ENCODE data around the gene PIRT. TPM values are rescaled to one million over a fixed set of nuclear protein-coding genes. Genes with fewer than 3 reads are reported as not detected.
"Not testable (repeated sequence)": the region's sequence is repeated elsewhere in the genome, so short reads cannot be mapped to it uniquely, and the experiment has no call there.

Gene PIRT
- 1.9 TPM for total RNA-seq
- polyA plus RNA-seq, result 1.9 TPM

DNA sequence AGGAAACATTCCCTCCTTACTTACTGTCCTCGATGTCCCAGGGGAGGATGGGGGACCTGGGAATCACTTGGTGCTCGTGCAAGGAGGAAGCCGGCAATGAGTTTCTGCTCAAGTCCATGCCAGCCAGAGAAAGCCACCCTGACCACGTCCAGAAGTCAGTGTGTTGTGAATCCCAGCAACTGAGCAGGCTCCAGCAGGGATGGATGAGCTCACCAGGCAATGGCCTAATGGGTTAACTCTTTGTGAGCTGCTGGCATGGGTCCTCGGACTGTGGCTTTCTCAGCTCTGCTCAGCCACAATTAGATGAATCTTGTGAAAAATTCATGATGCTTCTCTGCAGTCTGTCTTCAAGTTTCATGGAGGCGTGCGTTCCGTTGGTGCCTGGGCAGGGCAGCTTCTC lies at the start of gene PIRT:
Gene PIRT, minus strand, starts transcription at position 167 of the 400 bp plus-strand sequence. CDS start 12,442 bp downstream, outside the sequence.
- WGBS, result 64% methylated on average over 8 of the region's 8 CpGs
- Histone ChIP-seq H3K27ac (ENCODE audit: low read depth) (no peak within 1 kb of the TSS), H3K4me1 (ENCODE audit: insufficient read depth) (no peaks in the 10 kb centered on the region), H3K4me3 (ENCODE audit: low read depth, low read length) (no peak within 1 kb of the TSS), H3K36me3 (ENCODE audit: insufficient read depth) (no peaks in the 10 kb centered on the region)
- no peak for DNase-seq (ENCODE audit: extremely low spot score)

DNA sequence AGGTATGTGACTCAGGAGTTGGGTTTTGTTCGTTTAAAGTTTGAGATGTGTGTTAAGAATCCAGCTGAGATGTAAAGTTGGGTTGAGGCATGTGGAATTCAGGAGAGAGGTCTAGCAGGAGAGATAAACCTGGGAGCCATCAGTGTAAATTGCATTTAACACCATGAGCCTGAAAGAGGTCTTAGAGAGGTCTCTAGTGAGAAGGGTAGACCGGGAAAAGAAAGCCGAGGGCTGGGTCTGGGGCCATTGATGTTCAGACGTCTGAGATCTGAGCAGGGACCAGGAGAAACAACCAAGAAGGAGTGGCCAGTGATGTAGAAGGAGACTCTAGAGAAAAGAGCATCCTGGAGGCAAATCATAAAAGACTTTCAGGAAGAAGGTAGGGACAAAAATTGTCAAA lies 44.1 kb upstream of the PIRT start:
- Histone ChIP-seq H3K36me3 (ENCODE audit: insufficient read depth) (no peaks in the 10 kb centered on the region), H3K4me1 (ENCODE audit: insufficient read depth) (no peaks in the 10 kb centered on the region), H3K27ac (ENCODE audit: low read depth) (no peak overlapping the region), H3K4me3 (ENCODE audit: low read depth, low read length) (no peak overlapping the region)
- 43% methylated on average over 4 of the region's 4 CpGs for WGBS
- no peak for DNase-seq (ENCODE audit: extremely low spot score)

- no peaks in the 10 kb centered on the region for H3K36me3 ChIP-seq (ENCODE audit: insufficient read depth)
- H3K4me1 ChIP-seq (ENCODE audit: insufficient read depth), result no peaks in the 10 kb centered on the region
- 13% methylated on average over 9 of the region's 9 CpGs for WGBS
- DNase-seq (ENCODE audit: extremely low spot score), result no peak
- no peak overlapping the region for H3K27ac ChIP-seq (ENCODE audit: low read depth)
- no peak overlapping the region for H3K4me3 ChIP-seq (ENCODE audit: low read depth, low read length)
Observed at GRCh38 chr17:10879190-10879836, 41.4 kb upstream of the PIRT start.

DNA sequence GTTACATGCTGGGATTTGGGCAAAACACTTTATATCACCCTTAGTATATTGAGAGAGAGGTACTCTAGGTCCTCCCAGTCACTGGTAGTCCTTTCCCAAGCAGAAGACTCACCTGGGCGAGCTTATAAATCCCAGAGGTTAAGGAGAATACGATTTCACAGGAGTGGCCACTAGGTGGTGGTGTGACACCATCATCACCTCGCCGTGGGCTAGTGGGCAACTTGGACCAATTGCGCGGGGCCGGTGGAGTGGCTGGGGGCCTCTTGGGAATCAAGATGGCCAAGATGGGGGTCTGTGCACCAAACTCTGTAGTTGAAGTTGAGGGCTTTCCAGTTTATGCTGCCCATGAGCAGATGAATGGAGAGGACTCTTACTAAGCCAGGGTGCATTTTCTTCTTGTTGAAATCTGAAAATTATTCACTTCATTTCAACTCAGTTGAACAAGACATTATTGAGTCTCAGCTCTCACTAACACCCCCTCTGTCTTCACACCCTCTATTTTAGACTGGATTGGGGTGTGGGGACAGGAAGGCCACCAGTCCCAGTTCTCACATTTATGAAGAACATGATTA lies 38.2 kb upstream of the PIRT start:
- DNase-seq (ENCODE audit: extremely low spot score), result no peak
- H3K27ac ChIP-seq (ENCODE audit: low read depth), result no peak overlapping the region
- H3K4me1 ChIP-seq (ENCODE audit: insufficient read depth), result no peaks in the 10 kb centered on the region
- H3K36me3 ChIP-seq (ENCODE audit: insufficient read depth), result no peaks in the 10 kb centered on the region
- H3K4me3 ChIP-seq (ENCODE audit: low read depth, low read length), result no peak overlapping the region
- WGBS, result 3% methylated on average over 7 of the region's 7 CpGs

DNA sequence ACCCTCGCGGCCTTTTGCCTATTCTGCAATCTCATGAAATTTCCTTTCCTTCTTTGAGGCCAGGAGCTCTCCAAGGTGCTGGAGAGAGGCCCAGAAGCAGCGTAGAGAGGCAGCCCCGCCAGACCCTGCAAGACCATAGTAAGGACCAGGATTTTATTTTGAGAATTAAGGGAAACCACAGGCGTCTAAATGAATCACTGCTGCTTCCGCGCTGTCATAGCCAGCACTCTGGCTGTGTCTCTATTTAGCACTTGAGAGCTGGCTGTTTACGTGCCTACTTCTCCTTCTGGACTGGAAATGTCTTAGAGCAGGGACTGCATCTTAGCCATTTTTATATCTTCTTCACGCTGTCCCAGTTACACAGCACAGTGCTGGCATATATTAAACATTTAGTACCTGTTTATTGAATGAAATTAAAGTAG lies 37.6 kb upstream of the PIRT start:
- no peak for DNase-seq (ENCODE audit: extremely low spot score)
- H3K4me1 ChIP-seq (ENCODE audit: insufficient read depth), result no peaks in the 10 kb centered on the region
- no peak overlapping the region for H3K4me3 ChIP-seq (ENCODE audit: low read depth, low read length)
- 21% methylated on average over 9 of the region's 9 CpGs for WGBS
- no peak overlapping the region for H3K27ac ChIP-seq (ENCODE audit: low read depth)
- H3K36me3 ChIP-seq (ENCODE audit: insufficient read depth), result no peaks in the 10 kb centered on the region

- WGBS, result 58% methylated on average over 5 of the region's 5 CpGs
- H3K4me3 ChIP-seq (ENCODE audit: low read depth, low read length), result no peak overlapping the region
- no peaks in the 10 kb centered on the region for H3K4me1 ChIP-seq (ENCODE audit: insufficient read depth)
- no peak overlapping the region for H3K27ac ChIP-seq (ENCODE audit: low read depth)
- no peaks in the 10 kb centered on the region for H3K36me3 ChIP-seq (ENCODE audit: insufficient read depth)
- DNase-seq (ENCODE audit: extremely low spot score), result no peak
Observed at GRCh38 chr17:10871914-10872313, 34.0 kb upstream of the PIRT start.

DNA sequence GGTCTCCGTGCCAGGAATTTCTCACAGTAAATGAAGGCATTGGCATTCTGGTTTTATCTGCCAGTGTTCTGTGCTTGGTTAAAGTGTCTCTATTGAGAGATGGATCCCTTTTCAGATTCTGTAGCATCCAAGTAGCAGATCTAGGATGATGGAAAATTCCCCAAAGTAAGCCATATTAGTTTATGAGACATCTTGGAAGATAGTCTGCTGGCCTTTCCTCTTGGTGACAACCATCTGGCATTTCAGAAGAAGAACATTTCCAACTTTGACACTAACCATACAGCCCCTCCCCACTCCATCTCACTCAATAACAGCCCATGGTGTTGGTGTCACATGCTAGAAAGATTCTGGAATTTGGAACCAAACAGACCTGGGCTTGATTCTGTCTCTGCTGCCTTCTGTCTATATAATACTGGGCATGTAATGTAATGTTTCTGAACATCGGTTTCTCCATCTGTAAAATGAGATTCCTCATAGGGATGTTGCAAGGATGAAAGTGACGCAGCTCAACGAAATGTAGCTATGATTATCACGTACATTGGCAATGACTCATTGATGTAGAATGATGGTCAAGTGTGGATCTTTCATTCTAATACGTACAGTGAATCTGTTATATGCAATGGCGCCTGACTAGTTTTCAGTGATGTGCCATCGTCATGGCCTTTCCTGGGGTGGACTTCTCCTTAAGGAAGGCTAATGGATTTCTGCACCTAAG lies 32.6 kb upstream of the PIRT start:
- 87% methylated on average over 8 of the region's 8 CpGs for WGBS
- Histone ChIP-seq H3K4me3 (ENCODE audit: low read depth, low read length) (no peak overlapping the region), H3K4me1 (ENCODE audit: insufficient read depth) (no peaks in the 10 kb centered on the region)

GRCh38 chr17:10868744-10869143 lies 30.9 kb upstream of the PIRT start:
- 91% methylated on average over 2 of the region's 2 CpGs for WGBS
- H3K27ac ChIP-seq (ENCODE audit: low read depth); H3K36me3 ChIP-seq (ENCODE audit: insufficient read depth); DNase-seq (ENCODE audit: extremely low spot score); H3K4me1 ChIP-seq (ENCODE audit: insufficient read depth); H3K4me3 ChIP-seq (ENCODE audit: low read depth, low read length): not testable (repeated sequence)

More for the DNA sequence above, 32.6 kb upstream of the PIRT start:
- no peak overlapping the region for H3K27ac ChIP-seq (ENCODE audit: low read depth)
- H3K36me3 ChIP-seq (ENCODE audit: insufficient read depth), result no peaks in the 10 kb centered on the region
- DNase-seq (ENCODE audit: extremely low spot score), result no peak

DNA sequence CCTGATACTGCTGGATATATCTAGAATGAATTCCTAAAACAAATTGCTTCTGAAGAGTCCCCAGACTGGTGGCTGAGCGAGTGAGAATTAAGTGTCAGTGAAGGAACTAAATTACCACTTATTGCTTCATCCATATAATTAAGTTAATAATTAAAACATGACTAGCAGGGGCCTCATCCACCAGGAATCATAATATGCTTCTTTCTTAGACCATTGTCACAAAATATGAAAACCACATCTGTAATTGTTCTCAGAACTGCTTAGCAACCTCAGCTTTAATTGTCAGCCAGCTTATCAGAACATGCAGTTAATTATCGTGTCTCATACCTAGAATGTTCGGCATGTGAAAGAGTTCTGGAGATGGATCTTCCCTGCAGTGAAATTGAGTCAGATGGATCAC lies 21.2 kb upstream of the PIRT start:
- H3K4me3 ChIP-seq (ENCODE audit: low read depth, low read length), result no peak overlapping the region
- H3K27ac ChIP-seq (ENCODE audit: low read depth), result no peak overlapping the region
- H3K36me3 ChIP-seq (ENCODE audit: insufficient read depth), result no peaks in the 10 kb centered on the region
- 84% methylated on average over 3 of the region's 3 CpGs for WGBS
- H3K4me1 ChIP-seq (ENCODE audit: insufficient read depth), result no peaks in the 10 kb centered on the region
- no peak for DNase-seq (ENCODE audit: extremely low spot score)

GRCh38 chr17:10857976-10858375 lies 20.1 kb upstream of the PIRT start:
- no peaks in the 10 kb centered on the region for H3K4me1 ChIP-seq (ENCODE audit: insufficient read depth)
- no peak overlapping the region for H3K4me3 ChIP-seq (ENCODE audit: low read depth, low read length)
- no peak for DNase-seq (ENCODE audit: extremely low spot score)
- no peaks in the 10 kb centered on the region for H3K36me3 ChIP-seq (ENCODE audit: insufficient read depth)
- no peak overlapping the region for H3K27ac ChIP-seq (ENCODE audit: low read depth)
- WGBS, result 44% methylated on average over 4 of the region's 4 CpGs

DNA sequence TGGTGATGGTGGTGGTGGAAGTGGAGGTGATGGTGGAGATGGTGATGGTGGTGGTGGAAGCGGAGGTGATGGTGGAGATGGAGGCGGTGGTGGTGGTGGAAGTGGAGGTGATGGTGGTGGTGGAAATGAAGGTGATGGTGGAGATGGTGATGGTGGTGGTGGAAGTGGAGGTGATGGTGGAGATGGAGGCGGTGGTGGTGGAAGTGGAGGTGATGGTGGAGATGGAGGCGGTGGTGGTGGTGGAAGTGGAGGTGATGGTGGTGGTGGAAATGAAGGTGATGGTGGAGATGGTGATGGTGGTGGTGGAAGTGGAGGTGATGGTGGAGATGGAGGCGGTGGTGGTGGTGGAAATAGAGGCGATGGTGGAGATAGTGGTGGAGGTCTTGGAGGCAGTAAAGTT lies 8.7 kb upstream of the PIRT start:
- not testable (repeated sequence) for DNase-seq (ENCODE audit: extremely low spot score); H3K4me3 ChIP-seq (ENCODE audit: low read depth, low read length); H3K4me1 ChIP-seq (ENCODE audit: insufficient read depth); H3K27ac ChIP-seq (ENCODE audit: low read depth); H3K36me3 ChIP-seq (ENCODE audit: insufficient read depth)
- 94% methylated on average over 6 of the region's 6 CpGs for WGBS

- H3K4me3 ChIP-seq (ENCODE audit: low read depth, low read length), result no peak overlapping the region
- no peaks in the 10 kb centered on the region for H3K4me1 ChIP-seq (ENCODE audit: insufficient read depth)
- DNase-seq (ENCODE audit: extremely low spot score), result no peak
- H3K27ac ChIP-seq (ENCODE audit: low read depth), result no peak overlapping the region
- no peaks in the 10 kb centered on the region for H3K36me3 ChIP-seq (ENCODE audit: insufficient read depth)
- WGBS, result 16% methylated on average over 6 of the region's 6 CpGs
Observed at GRCh38 chr17:10845388-10845751, 7.5 kb upstream of the PIRT start.

GRCh38 chr17:10844621-10845387 lies 6.9 kb upstream of the PIRT start:
- no peak overlapping the region for H3K27ac ChIP-seq (ENCODE audit: low read depth)
- no peaks in the 10 kb centered on the region for H3K36me3 ChIP-seq (ENCODE audit: insufficient read depth)
- H3K4me1 ChIP-seq (ENCODE audit: insufficient read depth), result no peaks in the 10 kb centered on the region
- 4% methylated on average over 28 of the region's 28 CpGs for WGBS
- no peak for DNase-seq (ENCODE audit: extremely low spot score)
- peak overlapping the region; percentile 20 for H3K4me3 ChIP-seq (ENCODE audit: low read depth, low read length)
